GM18499 (cell line): Measurements from ENCODE around the gene IL3.

Experiments used
- ATAC-seq: cut with Tn5 transposase; IDR thresholded peaks from one replicate; pipeline ENCODE4 v1.9.1; 2021; ENCODE audit warnings: moderate number of reproducible peaks; ENCODE audit not compliant: insufficient read depth, unreplicated experiment

IL3 gene

DNA sequence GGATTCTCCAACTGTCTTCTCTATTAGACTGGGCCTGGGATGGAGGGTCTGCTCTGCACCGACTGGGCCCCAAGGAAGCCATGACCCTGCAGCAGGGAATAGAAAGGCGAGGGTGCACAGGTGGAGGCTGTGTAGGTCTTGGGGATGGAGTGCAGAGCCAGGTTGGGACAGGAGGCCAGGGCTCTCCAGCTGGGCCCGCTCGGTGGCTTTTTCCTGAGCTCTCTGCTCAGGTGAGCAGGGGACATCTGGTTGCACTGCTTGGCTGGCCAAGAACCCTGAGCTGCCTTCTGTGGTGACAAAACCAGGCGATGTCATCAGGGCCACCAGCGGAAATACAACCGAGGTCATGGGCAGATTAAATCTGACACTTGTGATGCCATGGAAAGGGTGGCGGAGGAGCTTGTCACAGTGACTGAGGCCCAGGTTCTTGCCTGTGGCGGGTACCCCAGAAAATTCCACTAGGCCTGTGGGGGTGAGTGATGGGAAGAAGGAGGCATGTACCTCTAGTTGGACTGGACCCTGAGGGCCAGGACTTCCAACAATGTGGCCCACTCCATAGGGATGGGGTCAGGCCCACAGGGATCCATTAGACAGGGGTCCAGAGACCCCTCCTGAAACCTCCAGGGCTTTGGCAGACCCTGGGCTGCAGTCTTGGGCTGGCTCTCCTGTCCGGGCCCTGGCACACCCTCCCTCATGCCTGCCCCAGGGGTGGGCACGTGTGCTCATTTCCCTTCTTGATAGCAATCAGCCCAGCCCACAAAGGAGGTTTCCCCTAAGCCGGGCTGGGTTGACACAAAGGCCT lies 4.4 kb upstream of the IL3 start:
- no peak for ATAC-seq

DNA sequence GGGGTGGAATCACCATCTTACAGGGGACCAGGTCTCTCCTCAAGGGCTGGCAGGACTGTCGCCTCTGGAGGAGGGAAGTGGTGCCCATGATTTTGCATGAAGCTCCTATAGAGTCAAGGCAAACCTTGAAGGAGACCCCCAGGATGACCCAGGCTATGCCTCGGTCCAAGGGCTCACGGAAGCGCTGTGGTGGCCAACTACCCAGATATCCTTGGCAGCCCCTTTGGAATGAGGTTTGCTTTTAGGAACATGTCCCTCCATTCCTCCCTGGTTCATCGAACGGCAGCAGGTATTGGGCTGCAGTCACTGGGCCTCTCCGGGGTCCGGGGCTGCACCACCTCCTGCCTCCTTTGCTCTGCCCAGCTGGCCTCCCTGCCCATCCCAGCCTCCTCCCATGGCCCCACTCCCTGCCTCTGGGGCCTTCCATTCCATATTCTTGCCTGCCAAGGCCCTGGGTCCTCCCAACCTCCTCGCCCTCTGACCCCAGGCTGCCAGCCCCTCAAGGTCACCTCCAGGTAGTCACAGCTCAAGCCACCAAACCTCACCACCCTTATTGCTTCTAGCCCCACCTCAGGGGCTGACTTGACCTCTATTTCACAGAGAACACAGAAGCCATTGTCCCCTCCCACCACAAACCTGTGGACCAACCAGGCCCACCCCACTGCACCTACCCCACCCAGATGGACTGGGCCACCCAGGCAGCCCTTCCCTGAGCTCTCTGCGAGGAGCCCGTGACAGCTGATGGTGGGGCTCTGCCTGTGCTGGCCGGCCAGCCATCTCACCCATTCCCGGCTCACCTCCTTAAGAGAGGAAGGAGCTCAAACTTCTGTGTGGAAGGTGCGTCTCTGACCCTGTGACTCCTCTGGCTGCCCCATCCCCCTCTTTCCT lies 3.6 kb upstream of the IL3 start:
- ATAC-seq: no peak

- ATAC-seq: no peak
These were observed 2.8 kb upstream of the IL3 start for GRCh38 chr5:132057498-132058255.

DNA sequence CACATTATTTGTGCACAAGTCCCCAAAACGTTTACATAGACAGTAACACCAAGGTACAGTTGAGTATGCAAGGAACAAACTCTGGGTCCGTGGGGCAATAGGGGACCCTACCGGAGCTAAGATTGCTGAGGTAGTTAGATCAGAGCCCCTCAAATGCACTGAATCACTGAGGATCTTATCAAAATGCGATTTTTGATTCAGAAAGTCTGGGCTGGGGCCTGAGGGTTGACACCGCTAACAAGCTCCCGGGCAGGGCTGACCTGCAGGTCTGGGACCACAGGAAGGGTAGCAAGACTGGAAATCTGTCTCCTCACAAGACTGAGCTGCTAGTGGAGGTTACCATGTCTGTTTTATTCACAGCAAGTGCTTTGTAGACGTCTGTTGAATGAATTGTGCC lies 1.8 kb upstream of the IL3 start:
- no peak for ATAC-seq

- no peak for ATAC-seq
These were observed 1.3 kb upstream of the IL3 start for GRCh38 chr5:132059043-132059695.

DNA sequence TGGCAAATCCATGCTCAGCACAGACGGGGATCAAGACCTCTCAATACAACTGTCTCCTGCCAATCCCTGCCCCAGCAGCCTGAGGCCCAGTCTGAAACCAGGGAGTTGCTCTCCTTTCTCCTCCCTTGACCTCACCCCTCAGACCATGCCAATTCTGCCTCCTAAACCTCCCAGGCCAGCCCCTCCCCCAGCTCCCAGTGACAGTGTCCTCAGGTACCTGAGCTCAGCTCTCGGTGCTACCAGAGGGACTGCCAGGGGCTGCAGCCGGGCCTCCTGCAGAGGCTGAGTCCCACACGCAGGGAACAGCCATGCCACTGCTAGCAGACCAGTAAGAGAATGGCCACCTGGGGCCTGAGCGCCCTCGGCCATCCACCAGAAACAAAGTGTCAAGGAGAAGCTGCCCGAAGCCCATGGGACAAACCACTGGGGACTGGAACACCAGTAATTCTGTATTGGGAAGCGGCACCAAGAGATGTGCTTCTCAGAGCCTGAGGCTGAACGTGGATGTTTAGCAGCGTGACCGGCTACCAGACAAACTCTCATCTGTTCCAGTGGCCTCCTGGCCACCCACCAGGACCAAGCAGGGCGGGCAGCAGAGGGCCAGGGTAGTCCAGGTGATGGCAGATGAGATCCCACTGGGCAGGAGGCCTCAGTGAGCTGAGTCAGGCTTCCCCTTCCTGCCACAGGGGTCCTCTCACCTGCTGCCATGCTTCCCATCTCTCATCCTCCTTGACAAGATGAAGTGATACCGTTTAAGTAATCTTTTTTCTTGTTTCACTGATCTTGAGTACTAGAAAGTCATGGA lies 557 bp upstream of the IL3 start:
- ATAC-seq: no peak

DNA sequence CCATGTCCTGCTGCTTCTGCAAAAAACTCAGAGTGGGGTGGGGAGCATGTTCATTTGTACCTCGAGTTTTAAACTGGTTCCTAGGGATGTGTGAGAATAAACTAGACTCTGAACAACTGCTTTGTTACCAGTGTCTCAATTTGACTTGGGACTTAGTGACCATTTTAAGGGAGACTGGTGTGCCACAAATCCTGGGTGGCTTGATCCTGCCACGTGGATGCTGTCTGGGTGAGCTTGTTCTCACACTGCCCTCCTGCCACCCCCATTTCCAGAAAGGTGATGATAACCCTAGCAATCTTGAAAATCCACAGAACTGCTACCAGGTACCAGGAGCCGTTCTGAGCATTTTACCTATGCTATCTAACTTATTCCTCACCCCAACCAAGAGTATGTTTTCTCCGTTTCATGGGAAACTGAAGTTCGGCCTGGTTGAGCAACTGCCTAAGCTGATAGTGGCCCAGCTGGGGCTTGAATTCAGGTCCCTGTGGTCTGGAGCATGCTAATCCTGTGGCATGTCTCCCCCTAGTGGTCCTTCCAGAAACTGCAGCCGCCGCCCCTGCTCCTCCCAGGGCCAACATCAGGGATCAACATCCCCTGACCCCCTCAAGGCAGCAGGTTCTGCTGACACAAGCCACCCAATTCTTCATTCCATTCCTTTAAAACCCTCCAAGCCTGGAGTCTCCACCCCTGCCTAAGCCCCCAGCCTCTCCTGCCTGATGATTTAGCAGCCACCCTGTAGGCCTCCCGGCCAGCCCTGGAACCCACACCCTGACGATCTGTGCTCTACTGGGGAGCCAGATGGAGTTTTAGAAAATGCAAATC lies 2.8 kb downstream of the IL3 start:
- ATAC-seq: no peak

- ATAC-seq: no peak
These were observed 3.7 kb downstream of the IL3 start for GRCh38 chr5:132064140-132064539.

GRCh38 chr5:132064738-132065331 lies 4.4 kb downstream of the IL3 start:
- no peak for ATAC-seq

DNA sequence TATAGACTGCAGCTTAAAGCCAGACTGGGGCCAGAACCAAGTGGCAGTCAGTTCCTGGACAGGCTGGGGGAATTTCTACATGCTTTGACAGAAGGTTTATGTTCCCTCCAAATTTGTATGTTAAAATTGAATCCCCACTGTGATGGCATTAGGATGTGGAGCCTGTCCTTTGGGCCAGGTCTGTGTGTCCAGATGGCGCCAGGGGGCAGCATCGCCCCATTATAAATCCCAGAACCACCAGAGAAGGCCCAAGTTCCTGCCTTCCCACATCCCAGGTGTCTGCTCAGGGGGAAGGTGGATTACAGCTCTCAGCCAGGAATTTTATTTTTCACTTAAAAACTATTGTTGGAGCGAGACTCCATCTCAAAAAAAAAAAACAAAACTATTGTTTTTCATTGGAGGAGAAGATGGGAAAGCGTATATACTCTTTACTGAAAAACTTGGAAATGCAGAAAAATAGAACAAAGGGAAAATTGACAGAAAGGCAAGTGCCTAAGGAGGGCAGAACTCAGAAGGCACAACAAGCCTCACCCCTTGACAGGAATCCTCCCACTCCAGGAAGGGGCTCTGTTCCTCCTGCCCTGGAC lies 5.0 kb downstream of the IL3 start:
- no peak for ATAC-seq

DNA sequence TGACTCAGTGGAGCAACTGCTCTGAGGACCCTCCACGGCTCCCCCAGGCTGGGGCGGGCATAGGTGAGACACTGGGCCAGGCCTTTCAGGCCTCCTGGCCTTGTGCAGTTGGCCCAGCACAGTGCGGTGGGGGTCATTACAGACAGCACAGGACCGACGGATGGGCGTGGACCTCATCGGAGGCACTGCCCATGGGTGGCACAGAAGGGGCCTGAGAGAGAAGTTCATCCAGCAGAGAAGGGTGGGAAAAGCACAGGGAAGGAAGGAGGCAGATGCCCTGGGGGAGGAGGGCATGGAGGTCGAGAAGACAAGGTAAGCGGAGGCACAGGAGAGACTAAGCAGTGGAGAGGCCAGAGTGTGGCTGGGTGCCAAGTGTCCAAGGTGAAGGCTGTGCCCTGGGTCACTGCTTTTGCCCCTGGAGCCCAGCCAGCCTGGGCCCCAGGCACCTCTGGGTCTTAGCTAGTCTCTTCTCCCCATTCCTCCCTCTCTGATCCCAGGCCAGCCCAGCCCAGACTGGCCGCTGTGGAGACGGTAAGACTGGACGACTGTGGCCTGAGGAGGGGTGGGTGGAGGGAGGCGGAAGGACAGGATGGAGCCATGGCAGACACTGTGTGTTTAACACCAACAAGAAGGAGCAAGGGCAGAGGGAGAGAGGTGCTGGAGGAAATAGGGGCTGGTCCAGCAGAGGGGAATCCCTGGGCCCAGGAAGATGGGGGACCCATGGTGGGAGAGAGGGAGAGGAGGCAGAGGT lies 5.7 kb downstream of the IL3 start:
- no peak for ATAC-seq

- ATAC-seq: no peak
These were observed 6.4 kb downstream of the IL3 start for GRCh38 chr5:132066871-132067270.

- no peak for ATAC-seq
These were observed 7.0 kb downstream of the IL3 start for GRCh38 chr5:132067451-132067850.

DNA sequence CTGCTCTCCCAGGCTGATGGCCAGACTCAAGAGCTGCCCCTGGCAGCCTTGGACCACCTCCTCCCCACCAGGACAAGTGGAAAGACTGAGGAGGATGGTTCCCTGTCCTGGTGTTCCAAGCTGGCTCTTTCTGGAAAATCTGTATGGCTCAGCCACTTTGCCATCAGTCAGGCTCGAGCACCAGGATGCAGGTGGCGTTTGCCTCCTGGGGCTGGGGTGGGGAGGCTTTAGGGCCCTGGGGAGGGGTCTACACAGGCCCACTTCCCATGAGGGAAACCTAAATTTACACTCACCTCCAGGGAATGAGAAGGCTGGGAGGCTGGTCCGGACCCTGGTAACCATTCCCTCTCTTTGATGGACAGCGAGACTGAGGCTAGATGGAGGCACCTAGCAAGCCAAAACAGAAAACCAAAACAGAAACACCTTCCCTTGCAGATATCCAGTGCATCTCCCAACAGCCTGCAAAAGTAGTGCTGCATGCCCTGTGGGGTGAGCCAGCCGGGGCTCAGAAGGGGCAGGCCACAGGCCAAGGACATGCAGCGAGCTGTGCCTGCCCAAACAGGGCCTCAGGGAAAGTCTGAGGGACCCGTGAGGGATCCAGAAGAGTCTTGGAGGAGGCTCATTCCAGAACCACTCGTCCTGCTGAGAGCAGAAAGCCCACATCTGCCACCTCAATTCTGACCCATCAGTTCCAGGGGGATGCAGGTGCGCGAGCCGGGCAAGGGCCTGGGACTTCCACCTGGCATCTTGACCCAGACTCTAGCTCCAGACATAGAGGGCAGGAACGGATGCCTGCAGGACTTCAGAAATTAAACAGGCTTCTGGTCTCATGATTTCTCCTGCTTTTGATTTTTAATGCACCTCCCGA lies 7.7 kb downstream of the IL3 start:
- ATAC-seq: no peak

DNA sequence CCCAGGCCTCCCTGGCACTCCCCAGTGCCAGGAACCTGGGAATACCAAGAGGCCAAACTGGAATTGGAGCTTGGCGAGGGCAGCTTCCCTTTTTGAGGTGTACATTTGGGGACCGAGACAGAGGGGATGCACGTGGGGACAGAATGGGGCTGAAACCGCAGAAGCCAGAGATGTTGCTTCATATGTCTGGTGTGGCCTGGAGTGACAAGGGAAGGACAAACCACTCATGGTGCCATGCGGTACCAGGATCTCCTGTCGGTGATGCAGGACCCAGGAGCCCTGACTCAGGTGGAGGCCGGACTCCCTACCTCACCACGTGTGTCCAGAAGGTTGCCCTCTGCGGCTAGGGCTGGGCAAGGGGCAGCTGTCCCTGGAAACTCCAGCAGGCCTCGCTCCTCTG lies 9.1 kb downstream of the IL3 start:
- no peak for ATAC-seq

- no peak for ATAC-seq
These were observed 9.5 kb downstream of the IL3 start for GRCh38 chr5:132069994-132070393.
